Liver (tissue), 9 donors: ENCODE results near the gene KAZN. TPM values are rescaled to one million over a fixed set of nuclear protein-coding genes. Genes with fewer than 3 reads are reported as not detected.

ENCODE experiments used
- DNase-seq: peaks from one replicate; pipeline ENCODE4 v3.0.0-alpha.2; 2017; ENCODE audit warnings: low spot score
- H3K27ac ChIP-seq, 2 donors: one replicate each; pipeline ENCODE4 v1.7.0; 2013; ENCODE audit warnings: inconsistent platforms in 2 of 2, low read length in 2 of 2, control low read depth in 1 of 2, low read depth in 1 of 2, mild to moderate bottlenecking in 1 of 2
- H3K27me3 ChIP-seq, 4 donors: one replicate each; pipeline versions ENCODE4 v1.6.1 to v1.7.0; 2013; ENCODE audit warnings: low read length in 3 of 4, inconsistent platforms in 1 of 4, mild to moderate bottlenecking in 1 of 4, moderate library complexity in 1 of 4; ENCODE audit not compliant: control insufficient read depth in 4 of 4, insufficient read depth in 4 of 4
- H3K36me3 ChIP-seq, 4 donors: one replicate each; pipeline versions ENCODE4 v1.6.1 to v1.7.0; 2013; ENCODE audit warnings: low read length in 3 of 4, mild to moderate bottlenecking in 3 of 4, low read depth in 1 of 4, moderate library complexity in 1 of 4; ENCODE audit not compliant: control insufficient read depth in 4 of 4, insufficient read depth in 3 of 4
- H3K4me1 ChIP-seq, 4 donors: one replicate each; pipeline versions ENCODE4 v1.6.1 to v1.7.0; 2013; ENCODE audit warnings: low read length in 3 of 4, mild to moderate bottlenecking in 3 of 4, moderate library complexity in 1 of 4; ENCODE audit not compliant: control insufficient read depth in 4 of 4, insufficient read depth in 4 of 4
- H3K4me3 ChIP-seq, 3 donors: one replicate each; pipeline versions ENCODE4 v1.6.1 to v1.7.0; 2013; ENCODE audit warnings: low read length in 3 of 3, control low read depth in 1 of 3, low read depth in 1 of 3, mild to moderate bottlenecking in 1 of 3
- H3K9ac ChIP-seq, 2 donors: one replicate each; pipeline ENCODE4 v1.7.0; 2013; ENCODE audit warnings: low read length in 2 of 2, mild to moderate bottlenecking in 2 of 2, moderate library complexity in 2 of 2, control low read depth in 1 of 2, low read depth in 1 of 2
- H3K9me3 ChIP-seq, 4 donors: one replicate each; pipeline versions ENCODE4 v1.6.1 to v1.7.0; 2013; ENCODE audit warnings: low read length in 3 of 4; ENCODE audit not compliant: control insufficient read depth in 4 of 4
- EGR1 ChIP-seq, 2 donors: IDR thresholded peaks; 2 replicates each; pipeline ENCODE4 v1.6.1; 2016 to 2018; ENCODE audit warnings: antibody characterized with exemption in 2 of 2, low read depth in 2 of 2
- FOXA1 ChIP-seq: IDR thresholded peaks from 2 replicates; pipeline ENCODE4 v1.6.1; 2016; ENCODE audit warnings: antibody characterized with exemption
- FOXA2 ChIP-seq: IDR thresholded peaks from 2 replicates; pipeline ENCODE4 v1.6.1; 2016; ENCODE audit warnings: antibody characterized with exemption
- GABPA ChIP-seq, 2 donors: IDR thresholded peaks in 1 of 2; conservative IDR thresholded peaks in 1 of 2; 2 replicates each; pipeline ENCODE4 v1.6.1; 2016; ENCODE audit warnings: antibody characterized with exemption in 2 of 2, mild to moderate bottlenecking in 1 of 2, moderate library complexity in 1 of 2
- HNF4A ChIP-seq, 2 donors: conservative IDR thresholded peaks; 2 replicates each; pipeline ENCODE4 v1.6.1; 2016; ENCODE audit warnings: antibody characterized with exemption in 2 of 2, mild to moderate bottlenecking in 2 of 2
- HNF4G ChIP-seq: IDR thresholded peaks from 2 replicates; pipeline ENCODE4 v1.6.1; 2016; ENCODE audit warnings: antibody characterized with exemption
- JUND ChIP-seq, 2 donors: IDR thresholded peaks; 2 replicates each; pipeline ENCODE4 v1.6.1; 2016; ENCODE audit warnings: antibody characterized with exemption in 2 of 2
- NR2F2 ChIP-seq: IDR thresholded peaks from 2 replicates; pipeline ENCODE4 v1.6.1; 2016; ENCODE audit warnings: antibody characterized with exemption
- RAD21 ChIP-seq, 2 donors: IDR thresholded peaks; 2 replicates each; pipeline ENCODE4 v1.6.1; 2016; ENCODE audit warnings: antibody characterized with exemption in 2 of 2, mild to moderate bottlenecking in 2 of 2
- RXRA ChIP-seq, 2 donors: IDR thresholded peaks; 2 replicates each; pipeline ENCODE4 v1.6.1; 2017 to 2018; ENCODE audit warnings: antibody characterized with exemption in 2 of 2, mild to moderate bottlenecking in 1 of 2
- SP1 ChIP-seq: IDR thresholded peaks from 2 replicates; pipeline ENCODE4 v1.6.1; 2018; ENCODE audit warnings: antibody characterized with exemption, mild to moderate bottlenecking
- TAF1 ChIP-seq: conservative IDR thresholded peaks from 2 replicates; pipeline ENCODE4 v1.6.1; 2016; ENCODE audit warnings: antibody characterized with exemption, mild to moderate bottlenecking
- YY1 ChIP-seq: IDR thresholded peaks from 2 replicates; pipeline ENCODE4 v1.6.1; 2016; ENCODE audit warnings: antibody characterized with exemption, mild to moderate bottlenecking
- WGBS: extraction: QIAGEN DNeasy Blood & Tissue Kit; methylation state at CpG from one replicate; pipeline ENCODE4 v1.1.7; 2013; 5-methylcytosine and 5-hydroxymethylcytosine counted together
- polyA plus RNA-seq, 2 donors: library from polyadenylated mRNA; stranded (reverse) in 1 of 2; unstranded in 1 of 2; fragments of 200-250 nt in 1 of 2; fragments of >200 nt in 1 of 2; fragmentation: Nextera tagmentation in 1 of 2; extraction: Ambion mirVana in 1 of 2; gene quantifications; one replicate each; pipeline versions ENCODE4 v1.2.1 to v1.2.3, GENCODE V29; 2013 to 2015
- total RNA-seq, 2 donors: library from RNA; depleted of rRNA; stranded (reverse); fragments of >200 nt; gene quantifications; one replicate each; pipeline ENCODE4 v1.2.3, GENCODE V29; 2014
- TF ChIP-seq, protein P1 (sequence below): IDR thresholded peaks from 2 replicates; pipeline ENCODE4 v1.6.1; 2016; ENCODE audit warnings: antibody characterized with exemption, mild to moderate bottlenecking
- TF ChIP-seq, protein P2 (sequence below): IDR thresholded peaks from 2 replicates; pipeline ENCODE4 v1.6.1; 2016; ENCODE audit warnings: antibody characterized with exemption
- TF ChIP-seq, protein P3 (sequence below): fragments of 150-350 bp; IDR thresholded peaks from 2 replicates; pipeline ENCODE4 v1.5.1; 2017; ENCODE audit warnings: improper control_type of control experiment, low read depth, low read length; ENCODE audit not compliant: missing input control
- TF ChIP-seq, protein P4 (sequence below): IDR thresholded peaks from 2 replicates; pipeline ENCODE4 v1.6.1; 2016; ENCODE audit warnings: antibody characterized with exemption
- TF ChIP-seq, protein P5 (sequence below): IDR thresholded peaks from 2 replicates; pipeline ENCODE4 v1.6.1; 2016; ENCODE audit warnings: antibody characterized with exemption
- donor health status: healthy.
- donor health status: healthy.
- donor health status: healthy.
- donor health status: healthy.
- donor health status: healthy.

The KAZN gene
- total and polyA plus RNA-seq, 4 donors, result 1.9 to 6.9 (median 2.4) TPM

DNA sequence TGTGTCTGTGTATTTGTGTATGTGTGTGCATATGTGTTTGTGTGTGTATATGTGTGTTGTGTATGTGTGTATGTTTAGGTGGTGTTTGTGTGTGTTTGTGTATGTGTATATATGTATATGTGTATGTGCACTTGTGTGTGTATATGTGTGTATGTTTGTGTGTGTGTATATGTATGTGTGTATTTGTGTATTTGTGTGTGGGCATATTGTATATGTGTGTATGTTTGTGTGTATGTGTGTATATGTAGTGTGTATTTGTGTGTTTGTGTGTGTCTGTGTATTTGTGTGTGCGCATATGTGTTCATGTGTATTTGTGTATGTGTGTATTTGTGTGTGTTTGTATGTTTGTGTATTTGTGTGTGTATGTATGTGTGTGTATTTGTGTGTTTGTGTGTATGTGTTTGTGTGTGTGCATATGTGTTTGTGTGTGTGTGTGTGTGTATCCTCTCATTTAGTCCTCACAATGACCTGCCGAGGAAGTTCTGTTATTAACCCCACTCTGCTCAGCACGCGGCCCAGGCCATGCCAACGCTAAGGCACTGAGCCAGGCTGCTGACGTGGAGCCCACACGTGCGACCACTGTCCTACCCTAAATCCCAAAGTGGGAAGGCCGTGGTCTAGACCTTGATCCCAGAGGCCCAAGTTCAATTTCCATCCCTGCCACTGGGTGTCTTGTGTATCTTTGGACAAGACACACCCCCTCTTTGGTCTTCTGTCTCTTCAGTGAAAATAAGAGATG is 511.8 kb downstream of the KAZN start:
- Histone ChIP-seq H3K27ac (no peak overlapping the region), H3K27me3 (no peaks in the 10 kb centered on the region), H3K36me3 (no peaks in the 10 kb centered on the region), H3K9ac (no peak overlapping the region), H3K9me3 (no peaks in the 10 kb centered on the region), H3K4me3 (no peak overlapping the region), H3K4me1 (no peaks in the 10 kb centered on the region)
- no peak for TF ChIP-seq TAF1
- no peak for TF ChIP-seq HNF4G
- no peak for TF ChIP-seq RAD21 (IDR thresholded peaks at IDR 0.05)
- no peak for TF ChIP-seq JUND (IDR thresholded peaks at IDR 0.05)
- TF ChIP-seq, protein P1, sequence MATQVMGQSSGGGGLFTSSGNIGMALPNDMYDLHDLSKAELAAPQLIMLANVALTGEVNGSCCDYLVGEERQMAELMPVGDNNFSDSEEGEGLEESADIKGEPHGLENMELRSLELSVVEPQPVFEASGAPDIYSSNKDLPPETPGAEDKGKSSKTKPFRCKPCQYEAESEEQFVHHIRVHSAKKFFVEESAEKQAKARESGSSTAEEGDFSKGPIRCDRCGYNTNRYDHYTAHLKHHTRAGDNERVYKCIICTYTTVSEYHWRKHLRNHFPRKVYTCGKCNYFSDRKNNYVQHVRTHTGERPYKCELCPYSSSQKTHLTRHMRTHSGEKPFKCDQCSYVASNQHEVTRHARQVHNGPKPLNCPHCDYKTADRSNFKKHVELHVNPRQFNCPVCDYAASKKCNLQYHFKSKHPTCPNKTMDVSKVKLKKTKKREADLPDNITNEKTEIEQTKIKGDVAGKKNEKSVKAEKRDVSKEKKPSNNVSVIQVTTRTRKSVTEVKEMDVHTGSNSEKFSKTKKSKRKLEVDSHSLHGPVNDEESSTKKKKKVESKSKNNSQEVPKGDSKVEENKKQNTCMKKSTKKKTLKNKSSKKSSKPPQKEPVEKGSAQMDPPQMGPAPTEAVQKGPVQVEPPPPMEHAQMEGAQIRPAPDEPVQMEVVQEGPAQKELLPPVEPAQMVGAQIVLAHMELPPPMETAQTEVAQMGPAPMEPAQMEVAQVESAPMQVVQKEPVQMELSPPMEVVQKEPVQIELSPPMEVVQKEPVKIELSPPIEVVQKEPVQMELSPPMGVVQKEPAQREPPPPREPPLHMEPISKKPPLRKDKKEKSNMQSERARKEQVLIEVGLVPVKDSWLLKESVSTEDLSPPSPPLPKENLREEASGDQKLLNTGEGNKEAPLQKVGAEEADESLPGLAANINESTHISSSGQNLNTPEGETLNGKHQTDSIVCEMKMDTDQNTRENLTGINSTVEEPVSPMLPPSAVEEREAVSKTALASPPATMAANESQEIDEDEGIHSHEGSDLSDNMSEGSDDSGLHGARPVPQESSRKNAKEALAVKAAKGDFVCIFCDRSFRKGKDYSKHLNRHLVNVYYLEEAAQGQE, result no peak
- TF ChIP-seq FOXA1, result no peak
- no peak for TF ChIP-seq GABPA (IDR thresholded peaks at IDR 0.05 in 1 of 2, conservative IDR thresholded peaks at IDR 0.05 in 1 of 2)
- TF ChIP-seq, protein P2, sequence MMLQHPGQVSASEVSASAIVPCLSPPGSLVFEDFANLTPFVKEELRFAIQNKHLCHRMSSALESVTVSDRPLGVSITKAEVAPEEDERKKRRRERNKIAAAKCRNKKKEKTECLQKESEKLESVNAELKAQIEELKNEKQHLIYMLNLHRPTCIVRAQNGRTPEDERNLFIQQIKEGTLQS, result no peak
- no peak for TF ChIP-seq HNF4A (conservative IDR thresholded peaks at IDR 0.05)
- no peak for TF ChIP-seq RXRA (IDR thresholded peaks at IDR 0.05)
- no peak for TF ChIP-seq YY1
- TF ChIP-seq EGR1 (IDR thresholded peaks at IDR 0.05; ENCODE audit: low read depth in 2 of 2), result no peak
- TF ChIP-seq NR2F2, result no peak
- no peak for TF ChIP-seq SP1
- TF ChIP-seq, protein P3, sequence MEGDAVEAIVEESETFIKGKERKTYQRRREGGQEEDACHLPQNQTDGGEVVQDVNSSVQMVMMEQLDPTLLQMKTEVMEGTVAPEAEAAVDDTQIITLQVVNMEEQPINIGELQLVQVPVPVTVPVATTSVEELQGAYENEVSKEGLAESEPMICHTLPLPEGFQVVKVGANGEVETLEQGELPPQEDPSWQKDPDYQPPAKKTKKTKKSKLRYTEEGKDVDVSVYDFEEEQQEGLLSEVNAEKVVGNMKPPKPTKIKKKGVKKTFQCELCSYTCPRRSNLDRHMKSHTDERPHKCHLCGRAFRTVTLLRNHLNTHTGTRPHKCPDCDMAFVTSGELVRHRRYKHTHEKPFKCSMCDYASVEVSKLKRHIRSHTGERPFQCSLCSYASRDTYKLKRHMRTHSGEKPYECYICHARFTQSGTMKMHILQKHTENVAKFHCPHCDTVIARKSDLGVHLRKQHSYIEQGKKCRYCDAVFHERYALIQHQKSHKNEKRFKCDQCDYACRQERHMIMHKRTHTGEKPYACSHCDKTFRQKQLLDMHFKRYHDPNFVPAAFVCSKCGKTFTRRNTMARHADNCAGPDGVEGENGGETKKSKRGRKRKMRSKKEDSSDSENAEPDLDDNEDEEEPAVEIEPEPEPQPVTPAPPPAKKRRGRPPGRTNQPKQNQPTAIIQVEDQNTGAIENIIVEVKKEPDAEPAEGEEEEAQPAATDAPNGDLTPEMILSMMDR, result no peak
- TF ChIP-seq, protein P4, sequence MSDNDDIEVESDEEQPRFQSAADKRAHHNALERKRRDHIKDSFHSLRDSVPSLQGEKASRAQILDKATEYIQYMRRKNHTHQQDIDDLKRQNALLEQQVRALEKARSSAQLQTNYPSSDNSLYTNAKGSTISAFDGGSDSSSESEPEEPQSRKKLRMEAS, result no peak
- TF ChIP-seq FOXA2, result no peak
- TF ChIP-seq, protein P5, sequence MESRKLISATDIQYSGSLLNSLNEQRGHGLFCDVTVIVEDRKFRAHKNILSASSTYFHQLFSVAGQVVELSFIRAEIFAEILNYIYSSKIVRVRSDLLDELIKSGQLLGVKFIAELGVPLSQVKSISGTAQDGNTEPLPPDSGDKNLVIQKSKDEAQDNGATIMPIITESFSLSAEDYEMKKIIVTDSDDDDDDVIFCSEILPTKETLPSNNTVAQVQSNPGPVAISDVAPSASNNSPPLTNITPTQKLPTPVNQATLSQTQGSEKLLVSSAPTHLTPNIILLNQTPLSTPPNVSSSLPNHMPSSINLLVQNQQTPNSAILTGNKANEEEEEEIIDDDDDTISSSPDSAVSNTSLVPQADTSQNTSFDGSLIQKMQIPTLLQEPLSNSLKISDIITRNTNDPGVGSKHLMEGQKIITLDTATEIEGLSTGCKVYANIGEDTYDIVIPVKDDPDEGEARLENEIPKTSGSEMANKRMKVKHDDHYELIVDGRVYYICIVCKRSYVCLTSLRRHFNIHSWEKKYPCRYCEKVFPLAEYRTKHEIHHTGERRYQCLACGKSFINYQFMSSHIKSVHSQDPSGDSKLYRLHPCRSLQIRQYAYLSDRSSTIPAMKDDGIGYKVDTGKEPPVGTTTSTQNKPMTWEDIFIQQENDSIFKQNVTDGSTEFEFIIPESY, result no peak
- 83% methylated on average over 9 of the region's 9 CpGs for WGBS
- no peak for DNase-seq
